CD14-positive monocyte (primary cell): ENCODE results near the gene ICAM3. TPM values are rescaled to one million over a fixed set of nuclear protein-coding genes. Genes with fewer than 3 reads are reported as not detected.

Experiments used
- DNase-seq, 3 donors: peaks; one replicate each; pipeline ENCODE4 v3.0.0-alpha.2; 2011 to 2022
- H2AFZ ChIP-seq: 2 replicates; pipeline ENCODE4 v1.6.0; 2012; ENCODE audit warnings: mild to moderate bottlenecking, low read depth, low read length, inconsistent platforms; ENCODE audit not compliant: insufficient read depth, poor library complexity, severe bottlenecking
- H3K27ac ChIP-seq, 2 donors: 1 replicate in 1 of 2; 2 replicates in 1 of 2; pipeline ENCODE4 v1.5.1; 2012 to 2013; ENCODE audit warnings: low read length in 2 of 2, control low read depth in 1 of 2, inconsistent platforms in 1 of 2, low read depth in 1 of 2, mild to moderate bottlenecking in 1 of 2
- H3K27me3 ChIP-seq, 2 donors: one replicate each; pipeline versions ENCODE4 v1.6.0 to v1.6.1; 2011 to 2013; ENCODE audit warnings: low read length in 2 of 2; ENCODE audit not compliant: control insufficient read depth in 2 of 2, insufficient read depth in 2 of 2
- H3K36me3 ChIP-seq, 2 donors: replicated peaks in 1 of 2; 1 replicate in 1 of 2; 2 replicates in 1 of 2; pipeline versions ENCODE4 v1.5.1 to v1.6.1; 2012 to 2013; ENCODE audit warnings: low read length in 2 of 2, control low read depth in 1 of 2, inconsistent platforms in 1 of 2, mild to moderate bottlenecking in 1 of 2; ENCODE audit not compliant: insufficient read depth in 2 of 2, control insufficient read depth in 1 of 2
- H3K4me1 ChIP-seq, 2 donors: 1 replicate in 1 of 2; 2 replicates in 1 of 2; pipeline versions ENCODE4 v1.5.1 to v1.6.1; 2012 to 2013; ENCODE audit warnings: low read length in 2 of 2, control low read depth in 1 of 2, inconsistent platforms in 1 of 2, mild to moderate bottlenecking in 1 of 2, moderate library complexity in 1 of 2; ENCODE audit not compliant: insufficient read depth in 2 of 2, control insufficient read depth in 1 of 2
- H3K4me2 ChIP-seq: replicated peaks from 2 replicates; pipeline ENCODE3; 2012; ENCODE audit warnings: low read length, moderate library complexity, mild to moderate bottlenecking; ENCODE audit not compliant: poor library complexity, severe bottlenecking; ENCODE audit errors: extremely low read depth
- H3K4me3 ChIP-seq, 3 experiments: fragments of 200-600 bp in 1 of 3; sonication (generic) in 1 of 3; replicated peaks in 1 of 3; 1 replicate in 2 of 3; 2 replicates in 1 of 3; pipeline ENCODE4 v1.5.1; 2011 to 2013; ENCODE audit warnings: low read length in 3 of 3, mild to moderate bottlenecking in 3 of 3, control low read depth in 2 of 3, low read depth in 2 of 3, inconsistent platforms in 1 of 3, moderate library complexity in 1 of 3
- H3K79me2 ChIP-seq: 2 replicates; pipeline ENCODE4 v1.6.0; 2012; ENCODE audit warnings: mild to moderate bottlenecking, control low read depth, inconsistent platforms, low read length, moderate library complexity; ENCODE audit not compliant: insufficient read depth
- H3K9ac ChIP-seq: 2 replicates; pipeline ENCODE4 v1.6.0; 2017; ENCODE audit warnings: low read length, mild to moderate bottlenecking; ENCODE audit not compliant: insufficient read depth, poor library complexity, severe bottlenecking
- H3K9me3 ChIP-seq, 2 donors: replicated peaks in 1 of 2; 1 replicate in 1 of 2; 2 replicates in 1 of 2; pipeline versions ENCODE4 v1.5.1 to v1.6.1; 2012 to 2013; ENCODE audit warnings: low read length in 2 of 2, control low read depth in 1 of 2; ENCODE audit not compliant: control insufficient read depth in 1 of 2, insufficient read depth in 1 of 2
- H4K20me1 ChIP-seq: 2 replicates; pipeline ENCODE4 v1.6.0; 2012; ENCODE audit warnings: mild to moderate bottlenecking, low read length, control low read depth, moderate library complexity; ENCODE audit not compliant: insufficient read depth
- H3K27ac Mint-ChIP-seq, 7 donors: one replicate each; pipeline ENCODE4 v1.8.0; 2020; ENCODE audit warnings: mild to moderate bottlenecking in 7 of 7, mixed read lengths in 7 of 7, moderate library complexity in 6 of 7, inconsistent platforms in 2 of 7
- H3K27me3 Mint-ChIP-seq, 3 donors: one replicate each; pipeline ENCODE4 v1.8.0; 2021 to 2022; ENCODE audit warnings: low read depth in 3 of 3, mild to moderate bottlenecking in 3 of 3, mixed read lengths in 3 of 3, moderate library complexity in 3 of 3, inconsistent platforms in 1 of 3
- H3K36me3 Mint-ChIP-seq, 2 donors: one replicate each; pipeline ENCODE4 v1.8.0; 2020; ENCODE audit warnings: mixed read lengths in 2 of 2, inconsistent platforms in 1 of 2, mild to moderate bottlenecking in 1 of 2
- H3K4me1 Mint-ChIP-seq: one replicate; pipeline ENCODE4 v1.8.0; 2020; ENCODE audit warnings: mild to moderate bottlenecking, mixed read lengths
- H3K4me3 Mint-ChIP-seq, 2 donors: one replicate each; pipeline ENCODE4 v1.8.0; 2020; ENCODE audit warnings: mild to moderate bottlenecking in 2 of 2, mixed read lengths in 2 of 2, moderate library complexity in 1 of 2
- H3K9me3 Mint-ChIP-seq, 7 donors: one replicate each; pipeline ENCODE4 v1.8.0; 2020 to 2022; ENCODE audit warnings: mixed read lengths in 7 of 7, mild to moderate bottlenecking in 6 of 7, moderate library complexity in 6 of 7, inconsistent platforms in 2 of 7
- WGBS: methylation state at CpG from one replicate; pipeline ENCODE4 v1.1.5; 2013; ENCODE audit warnings: missing lambda C conversion rate; ENCODE audit not compliant: insufficient coverage; 5-methylcytosine and 5-hydroxymethylcytosine counted together
- intact Hi-C, 2 donors: fragments of 100-400 bp; cut with micrococcal nuclease; formaldehyde crosslinking; loops; one replicate each; pipeline versions ENCODE4 v1.15.0 to v1.15.1; 2023
- polyA plus RNA-seq, 3 donors: library from polyadenylated mRNA; depleted of rRNA in 1 of 3; unstranded in 2 of 3; stranded (reverse) in 1 of 3; fragments of 300-500 nt in 2 of 3; fragments of >200 nt in 1 of 3; fragmentation: Illumina TruSeq in 2 of 3; gene quantifications; 1 replicate in 2 of 3; 2 replicates in 1 of 3; pipeline ENCODE4 v1.2.3, GENCODE V29; 2012 to 2021
- TF ChIP-seq, protein P1 (sequence below): fragments of 200-600 bp; IDR thresholded peaks from one replicate; pipeline ENCODE4 v1.8.0; 2022; ENCODE audit warnings: antibody characterized with exemption, mild to moderate bottlenecking

ICAM3 gene
- polyA plus RNA-seq, 3 donors, result 189 to 234 (median 198) TPM

DNA sequence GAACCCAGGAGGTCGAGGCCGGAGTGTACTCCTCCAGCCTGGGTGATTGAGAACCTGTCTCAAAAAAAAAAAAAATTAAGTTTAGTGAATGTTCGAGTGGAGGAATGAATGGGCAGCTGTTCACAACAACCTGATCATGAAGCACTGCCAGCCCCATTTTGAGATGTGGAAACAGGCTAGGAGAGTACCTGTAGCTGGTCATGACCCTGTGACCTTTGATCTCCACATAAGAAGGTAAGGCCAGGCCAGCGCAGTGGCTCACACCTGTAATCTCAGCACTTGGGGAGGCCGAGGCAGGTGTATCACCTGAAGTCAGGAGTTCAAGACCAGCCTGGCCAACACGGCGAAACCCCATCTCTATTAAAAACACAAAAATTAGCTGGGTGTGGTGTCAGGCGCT lies 13.7 kb downstream of the ICAM3 start:
- no peaks in the 10 kb centered on the region for H3K9me3 Mint-ChIP-seq
- H3K4me3 Mint-ChIP-seq, result no peak overlapping the region
- no peaks in the 10 kb centered on the region for H3K9me3 ChIP-seq
- H3K36me3 Mint-ChIP-seq, result peaks cover 66 to 95% of the 10 kb centered on the region in 2 donors
- no peaks in the 10 kb centered on the region for H3K4me1 ChIP-seq
- no peak overlapping the region for H3K27ac Mint-ChIP-seq
- H3K27me3 Mint-ChIP-seq, result peaks cover 0 to 2% (median 1%) of the 10 kb centered on the region in 3 donors
- peaks cover 52% of the 10 kb centered on the region for H4K20me1 ChIP-seq
- no peaks in the 10 kb centered on the region for H3K4me1 Mint-ChIP-seq
- TF ChIP-seq, protein P1, sequence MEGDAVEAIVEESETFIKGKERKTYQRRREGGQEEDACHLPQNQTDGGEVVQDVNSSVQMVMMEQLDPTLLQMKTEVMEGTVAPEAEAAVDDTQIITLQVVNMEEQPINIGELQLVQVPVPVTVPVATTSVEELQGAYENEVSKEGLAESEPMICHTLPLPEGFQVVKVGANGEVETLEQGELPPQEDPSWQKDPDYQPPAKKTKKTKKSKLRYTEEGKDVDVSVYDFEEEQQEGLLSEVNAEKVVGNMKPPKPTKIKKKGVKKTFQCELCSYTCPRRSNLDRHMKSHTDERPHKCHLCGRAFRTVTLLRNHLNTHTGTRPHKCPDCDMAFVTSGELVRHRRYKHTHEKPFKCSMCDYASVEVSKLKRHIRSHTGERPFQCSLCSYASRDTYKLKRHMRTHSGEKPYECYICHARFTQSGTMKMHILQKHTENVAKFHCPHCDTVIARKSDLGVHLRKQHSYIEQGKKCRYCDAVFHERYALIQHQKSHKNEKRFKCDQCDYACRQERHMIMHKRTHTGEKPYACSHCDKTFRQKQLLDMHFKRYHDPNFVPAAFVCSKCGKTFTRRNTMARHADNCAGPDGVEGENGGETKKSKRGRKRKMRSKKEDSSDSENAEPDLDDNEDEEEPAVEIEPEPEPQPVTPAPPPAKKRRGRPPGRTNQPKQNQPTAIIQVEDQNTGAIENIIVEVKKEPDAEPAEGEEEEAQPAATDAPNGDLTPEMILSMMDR, result no peak
- no peak overlapping the region for H3K4me3 ChIP-seq
- H3K79me2 ChIP-seq, result peaks cover 40% of the 10 kb centered on the region
- intact Hi-C loops, result no loop called here
- peaks cover 96 to 99% of the 10 kb centered on the region in 2 donors for H3K36me3 ChIP-seq
- no peaks in the 10 kb centered on the region for H3K27me3 ChIP-seq
- H3K4me2 ChIP-seq, result no peak overlapping the region
- H3K9ac ChIP-seq, result no peak overlapping the region
- no peak for DNase-seq
- no peak overlapping the region for H2AFZ ChIP-seq
- no peak overlapping the region for H3K27ac ChIP-seq
- 100% methylated on average over 3 of the region's 8 CpGs for WGBS

DNA sequence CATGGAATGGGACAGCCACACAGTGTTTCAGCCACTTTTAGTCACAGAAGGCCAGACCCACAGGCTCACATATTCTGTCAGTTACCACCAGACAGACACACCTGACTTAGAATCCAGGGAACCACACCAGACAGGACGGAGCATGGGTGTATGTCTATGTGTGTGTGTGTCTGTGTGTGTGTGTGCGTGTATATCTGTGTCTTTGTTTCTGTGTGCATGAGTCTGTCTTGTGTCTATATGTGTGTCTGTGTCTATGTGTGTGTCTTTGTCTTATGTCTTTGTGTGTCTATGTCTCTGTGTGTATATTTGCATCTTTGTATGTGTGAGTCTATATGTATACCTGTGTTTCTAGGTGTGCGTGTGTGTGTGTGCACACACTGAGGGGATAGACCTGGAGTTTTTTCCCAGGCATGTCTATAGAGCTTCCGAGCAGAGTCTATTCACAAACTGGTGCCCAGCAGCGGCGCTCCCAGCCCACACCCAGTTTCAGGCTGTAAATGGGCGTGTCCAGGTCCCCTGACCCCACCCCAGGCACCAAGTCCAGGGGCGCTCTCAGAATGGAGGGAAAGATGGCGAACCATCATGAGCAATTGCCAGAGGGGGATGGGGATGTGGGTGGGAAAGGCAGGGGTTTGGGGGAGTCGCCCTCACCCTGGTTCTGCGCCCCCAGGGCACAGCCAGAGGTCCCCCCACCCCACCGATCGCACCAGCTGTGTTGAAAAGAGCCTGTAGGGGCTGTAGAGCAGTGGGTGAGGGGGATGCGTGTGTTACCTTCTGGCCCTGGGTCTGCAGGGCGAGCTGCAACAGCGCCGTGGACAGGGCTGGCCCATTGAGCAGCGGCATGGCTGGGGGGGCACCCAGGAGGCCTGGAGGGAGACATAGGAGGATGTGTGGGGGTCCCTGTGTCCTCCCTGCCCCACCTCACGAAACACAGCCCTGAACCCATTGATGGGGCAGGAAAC lies 17.3 kb downstream of the ICAM3 start:
- H3K36me3 ChIP-seq, result peaks cover 90 to 97% of the 10 kb centered on the region in 2 donors
- Mint-ChIP-seq H3K36me3 (peaks cover 58 to 90% of the 10 kb centered on the region in 2 donors), H3K9me3 (no peaks in the 10 kb centered on the region), H3K27me3 (peaks cover 0 to 2% (median 0%) of the 10 kb centered on the region in 3 donors), H3K27ac (peak overlapping the region in 1 of 7 donors; percentile 68), H3K4me1 (no peaks in the 10 kb centered on the region), H3K4me3 (no peak overlapping the region)
- H3K27me3 ChIP-seq, result no peaks in the 10 kb centered on the region
- H3K4me2 ChIP-seq, result no peak overlapping the region
- no peak overlapping the region for H2AFZ ChIP-seq
- no peak for DNase-seq
- H3K27ac ChIP-seq, result no peak overlapping the region
- 100% methylated on average over 10 of the region's 19 CpGs for WGBS
- H3K4me3 ChIP-seq, result no peak overlapping the region
- no peak overlapping the region for H3K9ac ChIP-seq
- intact Hi-C loops, result no loop called here
- H3K4me1 ChIP-seq, result no peaks in the 10 kb centered on the region
- peaks cover 4% of the 10 kb centered on the region for H3K79me2 ChIP-seq
- H4K20me1 ChIP-seq, result peaks cover 20% of the 10 kb centered on the region
- TF ChIP-seq, protein P1, result no peak
- H3K9me3 ChIP-seq, result no peaks in the 10 kb centered on the region
